ENCODE data around the gene REC114.
"Not testable (repeated sequence)": the region's sequence is repeated elsewhere in the genome, so short reads cannot be mapped to it uniquely, and the experiment has no call there.

REC114 gene

GRCh38 chr15:73436613-73437012 lies 6.4 kb upstream of the REC114 start:
- no peak overlapping the region for H3K4me3 ChIP-seq (ENCODE audit: low read depth, low read length)
- in situ Hi-C loops (cut with HindIII; ENCODE audit: low sequenced_read_pairs) = no loop called here
- no peak for TF ChIP-seq CTCF (IDR thresholded peaks at IDR 0.05; ENCODE audit: low read depth, low read length)
- DNase-seq (ENCODE audit: low read depth, low spot score) = no peak

- no peak for DNase-seq (ENCODE audit: low read depth, low spot score)
- H3K4me3 ChIP-seq (ENCODE audit: low read depth, low read length) = no peak overlapping the region
- in situ Hi-C loops (cut with HindIII; ENCODE audit: low sequenced_read_pairs) = no loop called here
- TF ChIP-seq CTCF (IDR thresholded peaks at IDR 0.05; ENCODE audit: low read depth, low read length) = no peak
These were observed 5.3 kb upstream of the REC114 start for GRCh38 chr15:73437543-73438109.

GRCh38 chr15:73438651-73439050 lies 4.3 kb upstream of the REC114 start:
- TF ChIP-seq CTCF (IDR thresholded peaks at IDR 0.05; ENCODE audit: low read depth, low read length) = no peak
- no peak overlapping the region for H3K4me3 ChIP-seq (ENCODE audit: low read depth, low read length)
- DNase-seq (ENCODE audit: low read depth, low spot score) = no peak
- in situ Hi-C loops (cut with HindIII; ENCODE audit: low sequenced_read_pairs) = no loop called here

GRCh38 chr15:73440571-73440970 lies 2.4 kb upstream of the REC114 start:
- in situ Hi-C loops (cut with HindIII; ENCODE audit: low sequenced_read_pairs) = no loop called here
- no peak for TF ChIP-seq CTCF (IDR thresholded peaks at IDR 0.05; ENCODE audit: low read depth, low read length)
- no peak overlapping the region for H3K4me3 ChIP-seq (ENCODE audit: low read depth, low read length)
- DNase-seq (ENCODE audit: low read depth, low spot score) = no peak

- in situ Hi-C loops (cut with HindIII; ENCODE audit: low sequenced_read_pairs) = no loop called here
- H3K4me3 ChIP-seq (ENCODE audit: low read depth, low read length) = no peak overlapping the region
- no peak for DNase-seq (ENCODE audit: low read depth, low spot score)
- no peak for TF ChIP-seq CTCF (IDR thresholded peaks at IDR 0.05; ENCODE audit: low read depth, low read length)
These were observed 543 bp upstream of the REC114 start for GRCh38 chr15:73442421-73442820.

- in situ Hi-C loops (cut with HindIII; ENCODE audit: low sequenced_read_pairs); DNase-seq (ENCODE audit: low read depth, low spot score); H3K4me3 ChIP-seq (ENCODE audit: low read depth, low read length): not testable (repeated sequence)
These were observed 4.5 kb downstream of the REC114 start for GRCh38 chr15:73447471-73447870.

- in situ Hi-C loops (cut with HindIII; ENCODE audit: low sequenced_read_pairs); H3K4me3 ChIP-seq (ENCODE audit: low read depth, low read length); DNase-seq (ENCODE audit: low read depth, low spot score): not testable (repeated sequence)
These were observed 5.3 kb downstream of the REC114 start for GRCh38 chr15:73448158-73448758.

- DNase-seq (ENCODE audit: low read depth, low spot score); in situ Hi-C loops (cut with HindIII; ENCODE audit: low sequenced_read_pairs); H3K4me3 ChIP-seq (ENCODE audit: low read depth, low read length): not testable (repeated sequence)
These were observed 7.0 kb downstream of the REC114 start for GRCh38 chr15:73449980-73450379.
